Left renal pelvis (tissue), 4 donors: Measurements from ENCODE around the gene GCSH. TPM values are rescaled to one million over a fixed set of nuclear protein-coding genes. Genes with fewer than 3 reads are reported as not detected.
"Not testable (repeated sequence)": the region's sequence is repeated elsewhere in the genome, so short reads cannot be mapped to it uniquely, and the experiment has no call there.

Experiments used
- DNase-seq, 4 donors: peaks; one replicate each; pipeline ENCODE4 v3.0.0-alpha.2; 2013; ENCODE audit warnings: low read depth in 4 of 4, low spot score in 3 of 4
- polyA plus RNA-seq, 4 donors: library from polyadenylated mRNA; unstranded; fragments of 120-200 nt; gene quantifications; one replicate each; pipeline ENCODE4 v1.2.1, GENCODE V29; 2013; ENCODE audit not compliant: insufficient read length in 4 of 4

Gene GCSH
- polyA plus RNA-seq: 100 to 1,000 TPM in 2 of 4 donors, 10 to 100 TPM in 2; 53.1 to 117 (median 94.3) TPM

DNA sequence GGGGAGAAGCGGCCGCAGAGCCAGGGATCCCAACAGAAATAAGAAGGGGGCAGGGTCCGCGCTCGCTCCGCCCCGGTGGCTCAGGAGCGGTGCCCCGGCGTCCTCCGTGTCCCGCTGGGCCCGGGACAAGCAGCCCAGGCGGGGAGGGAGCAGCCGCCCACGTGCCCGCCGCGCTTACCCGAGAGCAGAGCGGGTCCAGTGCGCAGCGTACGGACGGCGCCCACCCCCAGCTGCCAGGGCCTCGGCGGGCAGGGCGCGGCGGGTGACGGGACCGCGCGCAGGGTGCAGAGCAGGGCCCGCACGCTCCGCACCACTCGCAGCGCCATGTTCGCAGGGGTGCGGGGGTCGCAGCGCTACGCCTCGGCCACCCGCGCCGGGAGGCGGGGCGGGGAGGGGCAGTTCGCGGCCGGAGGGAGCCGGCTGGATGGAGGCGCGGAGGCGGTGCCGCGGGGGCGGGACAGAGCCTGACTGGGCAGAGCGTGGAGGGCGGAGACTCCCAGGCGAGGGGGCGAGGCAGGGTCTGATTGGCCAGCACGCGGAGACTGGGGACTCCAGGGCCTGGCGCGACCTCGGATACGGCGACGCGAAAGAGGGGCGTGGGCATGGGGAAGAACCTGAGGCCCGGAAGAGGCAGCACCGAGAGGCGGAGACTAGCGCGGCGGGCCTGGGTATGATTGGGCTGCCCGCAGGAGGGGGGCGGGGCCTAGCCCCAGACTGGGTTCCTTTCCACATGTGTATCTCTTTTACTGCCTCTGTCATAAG lies at the start of gene GCSH:
Gene GCSH (minus strand): TSS at position 443 of the 762 bp plus-strand sequence. CDS start 117 bp downstream, at position 326.
- peak; percentile 93 to 97 (median 96) for DNase-seq

- no peak for DNase-seq
Observed at GRCh38 chr16:81143921-81144471, 47.8 kb upstream of the GCSH start.

GRCh38 chr16:81142864-81143263 lies 46.7 kb upstream of the GCSH start:
- DNase-seq: no peak

- no peak for DNase-seq
Observed at GRCh38 chr16:81140930-81141780, 45.0 kb upstream of the GCSH start.

DNA sequence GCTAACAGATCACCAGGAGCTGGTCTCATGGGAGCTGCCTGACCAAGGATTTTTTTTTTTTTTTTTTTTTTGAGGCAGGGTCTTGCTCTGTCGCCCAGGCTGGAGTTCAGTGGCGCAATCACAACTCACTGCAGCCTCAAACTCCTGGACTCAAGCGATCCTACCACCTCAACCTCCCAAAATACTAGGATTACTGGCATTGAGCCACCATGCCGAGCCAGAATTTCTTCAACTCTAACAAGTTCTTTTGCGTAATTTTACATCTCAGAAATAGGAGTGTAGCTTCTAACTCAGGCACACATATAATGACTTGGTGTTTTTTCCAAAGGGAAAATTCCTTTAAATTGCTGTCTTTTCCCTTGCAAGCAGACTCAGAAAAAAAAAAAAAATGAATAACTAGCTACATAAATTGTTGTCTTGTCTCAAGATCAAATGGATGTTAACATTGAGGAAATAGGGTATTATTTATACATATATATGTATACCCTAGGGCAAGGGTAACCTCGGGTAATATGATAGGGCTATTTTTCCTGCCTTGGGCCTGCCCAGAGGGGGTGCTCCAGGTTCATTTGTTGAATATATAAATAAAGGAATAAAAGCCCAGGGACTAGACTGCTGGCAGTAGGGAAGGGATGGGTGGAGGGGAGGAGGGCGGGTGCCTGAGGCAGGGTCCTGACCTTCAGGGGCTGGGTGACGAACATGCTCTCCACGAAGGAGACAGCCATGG lies 42.8 kb upstream of the GCSH start:
- no peak for DNase-seq

- no peak for DNase-seq
Observed at GRCh38 chr16:81137754-81138153, 41.6 kb upstream of the GCSH start.

GRCh38 chr16:81136390-81137335 lies 40.5 kb upstream of the GCSH start:
- DNase-seq: peak; percentile 14 to 22 (median 16)

- no peak for DNase-seq
Observed at GRCh38 chr16:81130126-81130525, 33.9 kb upstream of the GCSH start.

GRCh38 chr16:81128726-81129524 lies 32.7 kb upstream of the GCSH start:
- no peak for DNase-seq

GRCh38 chr16:81127051-81127450 lies 30.9 kb upstream of the GCSH start:
- no peak for DNase-seq

DNA sequence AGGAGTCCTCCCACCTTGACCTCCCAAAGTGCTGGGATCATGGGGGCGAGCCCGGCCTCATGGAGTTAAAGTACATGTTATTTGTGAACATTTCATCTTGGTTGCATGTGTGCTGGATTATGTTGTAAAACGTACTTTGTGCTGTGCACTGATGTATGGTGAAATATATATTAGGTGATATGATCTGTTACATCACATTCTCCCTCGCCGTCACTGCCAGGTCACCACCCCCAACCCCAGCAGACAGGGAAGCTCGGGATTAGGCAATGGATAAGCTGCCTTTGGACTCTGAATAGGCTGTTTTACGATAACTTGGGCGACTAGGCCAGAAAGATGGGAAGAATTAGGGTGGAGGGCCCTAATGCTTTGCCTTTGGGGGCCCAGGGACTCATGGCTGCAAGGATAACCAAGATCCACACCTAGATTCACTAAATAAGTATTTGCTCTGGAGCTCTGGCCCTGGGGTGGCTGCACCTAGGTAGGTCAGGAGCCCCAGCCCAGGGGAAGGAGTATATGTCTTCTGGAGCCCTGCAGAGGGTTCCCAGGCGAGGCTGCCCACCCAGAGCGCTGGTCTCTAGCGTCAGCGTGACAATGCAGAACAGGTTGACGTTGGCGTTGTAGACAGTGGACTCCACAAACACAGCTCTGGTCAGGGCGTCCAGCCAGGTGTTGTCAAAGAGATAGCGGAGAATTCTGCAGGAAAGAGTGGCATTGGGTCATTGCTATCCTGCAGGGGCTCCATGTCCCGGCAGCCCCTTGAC lies 27.1 kb upstream of the GCSH start:
- no peak for DNase-seq

DNA sequence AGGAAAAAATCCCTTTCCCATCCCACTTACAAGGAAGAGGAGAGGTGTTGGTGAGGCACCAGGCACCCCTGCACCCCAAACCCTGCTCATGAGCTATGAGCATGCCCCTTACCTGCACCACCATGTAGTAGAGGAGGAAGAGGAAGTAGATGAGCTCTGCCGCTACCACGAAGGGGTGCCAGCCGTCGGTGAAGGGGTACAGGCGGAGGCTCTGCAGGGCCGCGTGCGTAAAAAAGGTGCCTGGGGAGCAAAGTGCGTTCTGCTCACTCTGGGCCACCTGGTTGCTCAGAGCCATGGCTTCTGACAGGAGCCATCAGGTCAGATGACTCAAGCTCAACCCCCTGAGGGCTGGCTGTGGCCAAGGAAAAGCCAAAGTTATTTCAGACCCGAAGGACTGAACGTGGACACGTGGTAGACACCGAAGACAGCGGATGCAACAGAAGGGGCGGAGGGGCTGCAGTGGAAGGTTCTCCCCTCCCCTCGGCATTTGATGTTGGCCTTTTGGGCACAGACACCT lies 25.3 kb upstream of the GCSH start:
- no peak for DNase-seq

DNA sequence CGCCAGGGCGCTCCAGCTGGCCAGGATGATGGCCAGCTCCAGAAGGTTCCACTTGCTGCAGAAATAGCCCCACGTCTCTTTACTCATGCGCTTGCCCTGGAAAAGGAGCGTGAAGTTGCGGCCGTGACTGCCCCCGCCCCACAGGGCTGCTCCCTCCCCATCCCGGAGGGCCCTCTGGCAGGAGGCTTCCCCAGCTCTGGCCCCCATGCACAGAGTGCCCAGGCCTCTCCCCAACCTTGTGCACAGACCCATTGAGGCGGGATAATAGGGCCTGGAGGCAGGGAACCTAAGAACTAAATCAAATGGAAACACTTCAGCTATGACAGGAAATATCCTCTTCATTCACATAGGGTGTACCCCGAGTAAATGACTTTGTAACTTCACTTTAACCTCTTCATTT lies 21.2 kb upstream of the GCSH start:
- no peak for DNase-seq

- no peak for DNase-seq
Observed at GRCh38 chr16:81116285-81116684, 20.1 kb upstream of the GCSH start.

- DNase-seq: no peak
Observed at GRCh38 chr16:81112453-81112852, 16.3 kb upstream of the GCSH start.

- DNase-seq: not testable (repeated sequence)
Observed at GRCh38 chr16:81109274-81109673, 13.1 kb upstream of the GCSH start.

DNA sequence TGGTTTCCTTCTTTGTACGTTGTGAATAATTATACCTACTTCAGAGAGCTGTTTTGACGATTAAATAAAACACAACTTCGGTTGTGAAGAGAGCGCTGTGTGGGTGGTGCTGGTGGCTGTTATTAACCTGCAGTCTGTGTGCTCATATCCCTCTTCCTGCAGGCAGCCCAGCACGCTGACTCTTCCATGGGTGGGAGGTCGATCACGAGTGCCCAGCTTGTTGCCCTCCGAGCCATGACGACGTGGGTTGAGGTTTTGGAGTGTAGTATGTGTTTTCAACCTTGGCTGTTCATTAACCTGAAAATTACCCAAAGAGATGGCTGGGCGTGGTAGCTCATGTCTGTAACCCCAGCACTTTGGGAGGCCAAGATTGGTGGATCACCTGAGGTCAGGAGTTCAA lies 11.3 kb upstream of the GCSH start:
- DNase-seq: no peak
